Transverse colon (tissue), 4 donors: ENCODE results near the gene ILKAP. TPM values are rescaled to one million over a fixed set of nuclear protein-coding genes. Genes with fewer than 3 reads are reported as not detected.
A peak's percentile ranks its signal among the peaks of the same experiment; 100 is the strongest.

Experiments used
- DNase-seq: peaks from one replicate; pipeline ENCODE4 v3.0.0-alpha.2; 2019
- H3K27ac ChIP-seq, 4 donors: fragments of 200-600 bp; sonication (generic); 2 replicates each; pipeline ENCODE4 v1.5.1; 2016 to 2018; ENCODE audit warnings: inconsistent platforms in 4 of 4
- H3K27me3 ChIP-seq: fragments of 200-600 bp; sonication (generic); 2 replicates; pipeline ENCODE4 v1.5.1; 2017; ENCODE audit warnings: inconsistent platforms
- H3K36me3 ChIP-seq, 4 donors: fragments of 200-600 bp; sonication (generic); 2 replicates each; pipeline ENCODE4 v1.5.1; 2017 to 2019; ENCODE audit warnings: inconsistent platforms in 4 of 4
- H3K4me1 ChIP-seq, 4 donors: fragments of 200-600 bp; sonication (generic); 2 replicates each; pipeline ENCODE4 v1.5.1; 2017 to 2020; ENCODE audit warnings: inconsistent platforms in 4 of 4
- H3K4me3 ChIP-seq, 4 donors: fragments of 200-600 bp; sonication (generic); 1 replicate in 1 of 4; 2 replicates in 3 of 4; pipeline versions ENCODE4 v1.5.1 to v1.6.1; 2017 to 2019; ENCODE audit warnings: inconsistent platforms in 4 of 4
- H3K9me3 ChIP-seq, 2 donors: fragments of 200-600 bp; sonication (generic); 2 replicates each; pipeline ENCODE4 v1.5.1; 2017 to 2019; ENCODE audit warnings: inconsistent platforms in 2 of 2
- EP300 ChIP-seq: sonication (generic); formaldehyde crosslinking; IDR thresholded peaks from one replicate; pipeline ENCODE4 v1.6.1; 2017; ENCODE audit warnings: antibody characterized with exemption, low read depth
- POLR2A ChIP-seq: fragments of 450-650 bp; IDR thresholded peaks from one replicate; pipeline ENCODE4 v1.6.1; 2016; ENCODE audit warnings: antibody characterized with exemption, mild to moderate bottlenecking, moderate library complexity
- POLR2AphosphoS5 ChIP-seq, 3 donors: sonication (generic); formaldehyde crosslinking; IDR thresholded peaks; one replicate each; pipeline ENCODE4 v1.6.1; 2016; ENCODE audit warnings: antibody characterized with exemption in 3 of 3
- WGBS, 2 donors: methylation state at CpG; one replicate each; pipeline ENCODE4 v1.1.5; 2018; ENCODE audit warnings: low coverage in 1 of 2; 5-methylcytosine and 5-hydroxymethylcytosine counted together
- in situ Hi-C, 4 donors: fragments of 200-750 bp; cut with MboI; loops; one replicate each; pipeline versions ENCODE4 v1.15.0 to v1.15.1; 2017; ENCODE audit warnings: low sequenced_read_pairs in 3 of 4, low pct_ligation_motif_present in 1 of 4, low pct_unique_long_range_greater_than_20kb in 1 of 4
- intact Hi-C: fragments of 100-400 bp; cut with DNase I; formaldehyde crosslinking; loops from one replicate; pipeline ENCODE4 v1.15.1; 2023; ENCODE audit warnings: low total_unique reads
- total RNA-seq, 4 donors: library from RNA; depleted of rRNA; stranded (reverse); fragments of >200 nt; gene quantifications; one replicate each; pipeline ENCODE4 v1.1.0, GENCODE V29; 2016
- TF ChIP-seq, protein P1 (sequence below), 5 experiments: fragments of 200-600 bp in 3 of 5; fragments of 450-650 bp in 2 of 5; sonication (generic) in 3 of 5; IDR thresholded peaks; 1 replicate in 2 of 5; 2 replicates in 3 of 5; pipeline ENCODE4 v1.5.1; 2016 to 2017; ENCODE audit warnings: antibody characterized with exemption in 5 of 5, inconsistent platforms in 3 of 5, mild to moderate bottlenecking in 2 of 5, moderate library complexity in 1 of 5

ILKAP gene
- total RNA-seq, 4 donors from 2014 or later: 16.3 to 40.0 (median 32.1) TPM

- in situ Hi-C loops: no loop called here
- no peaks in the 10 kb centered on the region for H3K36me3 ChIP-seq
- TF ChIP-seq, protein P1, sequence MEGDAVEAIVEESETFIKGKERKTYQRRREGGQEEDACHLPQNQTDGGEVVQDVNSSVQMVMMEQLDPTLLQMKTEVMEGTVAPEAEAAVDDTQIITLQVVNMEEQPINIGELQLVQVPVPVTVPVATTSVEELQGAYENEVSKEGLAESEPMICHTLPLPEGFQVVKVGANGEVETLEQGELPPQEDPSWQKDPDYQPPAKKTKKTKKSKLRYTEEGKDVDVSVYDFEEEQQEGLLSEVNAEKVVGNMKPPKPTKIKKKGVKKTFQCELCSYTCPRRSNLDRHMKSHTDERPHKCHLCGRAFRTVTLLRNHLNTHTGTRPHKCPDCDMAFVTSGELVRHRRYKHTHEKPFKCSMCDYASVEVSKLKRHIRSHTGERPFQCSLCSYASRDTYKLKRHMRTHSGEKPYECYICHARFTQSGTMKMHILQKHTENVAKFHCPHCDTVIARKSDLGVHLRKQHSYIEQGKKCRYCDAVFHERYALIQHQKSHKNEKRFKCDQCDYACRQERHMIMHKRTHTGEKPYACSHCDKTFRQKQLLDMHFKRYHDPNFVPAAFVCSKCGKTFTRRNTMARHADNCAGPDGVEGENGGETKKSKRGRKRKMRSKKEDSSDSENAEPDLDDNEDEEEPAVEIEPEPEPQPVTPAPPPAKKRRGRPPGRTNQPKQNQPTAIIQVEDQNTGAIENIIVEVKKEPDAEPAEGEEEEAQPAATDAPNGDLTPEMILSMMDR (IDR thresholded peaks at IDR 0.05): no peak
- TF ChIP-seq EP300 (no peak), POLR2A (no peak)
- no peak overlapping the region for H3K27ac ChIP-seq
- no peaks in the 10 kb centered on the region for H3K9me3 ChIP-seq
- no peak overlapping the region for H3K4me3 ChIP-seq
- WGBS, 2 donors: 67 to 92% methylated on average over 1 to 10 of the region's 10 CpGs
- peaks cover 10 to 12% (median 12%) of the 10 kb centered on the region in 4 donors for H3K4me1 ChIP-seq
- H3K27me3 ChIP-seq: peaks cover 17% of the 10 kb centered on the region
- intact Hi-C loops: no loop called here
- DNase-seq: no peak
Measured at GRCh38 chr2:238154570-238154969, 48.9 kb downstream of the ILKAP start.

GRCh38 chr2:238152771-238153688, 50.5 kb downstream of the ILKAP start:
- no peaks in the 10 kb centered on the region for H3K9me3 ChIP-seq
- H3K27me3 ChIP-seq: peaks cover 3% of the 10 kb centered on the region
- WGBS, 2 donors: 75% methylated on average over 22 of the region's 22 CpGs; no CpG with 5 or more reads in 1 of the 2 donors
- in situ Hi-C loops (no loop called here), intact Hi-C loops (no loop called here)
- H3K27ac ChIP-seq: peak overlapping the region in 1 of 4 donors; percentile 41
- TF ChIP-seq POLR2AphosphoS5 (IDR thresholded peaks at IDR 0.05): no peak
- TF ChIP-seq, protein P1 (IDR thresholded peaks at IDR 0.05): no peak
- no peak for TF ChIP-seq POLR2A
- TF ChIP-seq EP300: no peak
- no peak overlapping the region for H3K4me3 ChIP-seq
- H3K4me1 ChIP-seq: peaks cover under 1 to 3% (median 1%) of the 10 kb centered on the region in 4 donors
- DNase-seq: no peak
- no peaks in the 10 kb centered on the region for H3K36me3 ChIP-seq

DNA sequence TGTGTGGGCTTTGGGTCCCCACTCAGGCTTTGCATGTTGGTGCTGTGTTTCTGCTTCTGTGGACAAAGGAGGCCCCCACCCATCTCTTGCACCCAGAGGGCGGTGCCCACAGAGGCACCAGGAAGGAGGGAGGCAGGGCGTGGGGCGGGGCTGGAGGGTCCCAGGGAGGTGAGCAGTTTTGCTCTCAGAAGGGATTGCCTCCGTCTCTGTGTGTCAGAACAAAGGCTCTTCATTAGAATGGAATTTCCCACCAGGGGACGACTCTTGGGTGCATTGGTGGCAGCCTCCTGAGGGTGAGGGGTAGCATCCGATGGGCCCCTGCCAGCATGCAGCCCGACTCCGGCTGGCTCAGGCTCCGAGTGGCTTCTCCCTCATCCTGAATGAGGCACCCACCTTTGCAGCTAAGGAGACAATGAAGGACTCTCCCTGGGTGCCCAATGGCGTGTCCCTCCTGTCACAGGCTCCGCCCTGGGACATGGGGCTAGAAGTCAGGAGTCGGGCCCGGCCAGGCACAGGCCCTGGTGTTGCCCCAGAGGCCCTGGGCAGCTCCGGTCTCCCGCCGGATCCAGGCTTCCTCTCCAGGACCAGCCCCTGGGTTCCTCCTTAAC, 51.8 kb downstream of the ILKAP start:
- TF ChIP-seq POLR2A (no peak), EP300 (no peak), POLR2AphosphoS5 (IDR thresholded peaks at IDR 0.05) (no peak)
- TF ChIP-seq, protein P1 (IDR thresholded peaks at IDR 0.05): no peak
- Histone ChIP-seq H3K4me1 (no peaks in the 10 kb centered on the region), H3K9me3 (no peaks in the 10 kb centered on the region), H3K27ac (no peak overlapping the region), H3K4me3 (no peak overlapping the region), H3K36me3 (no peaks in the 10 kb centered on the region), H3K27me3 (no peaks in the 10 kb centered on the region)
- intact Hi-C loops (no loop called here), in situ Hi-C loops (no loop called here)
- DNase-seq: no peak
- WGBS, 2 donors: 89% methylated on average over 11 of the region's 16 CpGs; no CpG with 5 or more reads in 1 of the 2 donors

DNA sequence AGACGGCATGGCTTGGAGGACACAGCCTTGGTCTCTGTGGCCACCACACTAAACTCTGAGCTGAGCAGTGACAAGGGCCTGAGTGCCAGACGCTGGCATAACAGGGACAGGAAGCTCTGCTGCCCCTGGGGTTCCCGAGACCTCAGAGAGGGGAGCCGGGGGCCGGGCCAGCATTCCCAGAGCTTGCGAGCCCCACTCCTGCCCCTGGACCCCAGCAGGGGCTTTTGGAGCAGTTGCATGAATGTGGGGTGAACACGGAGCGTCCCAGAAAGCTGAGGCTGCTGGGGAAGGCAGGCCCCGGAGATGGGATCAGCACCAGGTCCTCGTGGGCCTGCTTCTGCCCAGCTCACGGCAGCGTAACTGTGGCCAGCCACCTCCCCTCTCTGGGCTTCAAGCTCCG, 52.3 kb downstream of the ILKAP start:
- intact Hi-C loops: no loop called here

More for the DNA sequence above, 52.3 kb downstream of the ILKAP start:
- Histone ChIP-seq H3K36me3 (no peaks in the 10 kb centered on the region), H3K4me1 (no peaks in the 10 kb centered on the region), H3K27me3 (no peaks in the 10 kb centered on the region), H3K27ac (no peak overlapping the region), H3K9me3 (no peaks in the 10 kb centered on the region), H3K4me3 (no peak overlapping the region)
- in situ Hi-C loops: no loop called here
- WGBS, 2 donors: 85% methylated on average over 13 of the region's 13 CpGs; no CpG with 5 or more reads in 1 of the 2 donors
- no peak for DNase-seq
- TF ChIP-seq EP300 (no peak), POLR2AphosphoS5 (IDR thresholded peaks at IDR 0.05) (no peak), POLR2A (no peak)
- TF ChIP-seq, protein P1 (IDR thresholded peaks at IDR 0.05): no peak
